Measurements from ENCODE around the gene FAM217A.

- TF ChIP-seq NR2C2 (IDR thresholded peaks at IDR 0.05; ENCODE audit: borderline replicate concordance, control insufficient read depth, insufficient read length, low read depth) = no peak
- no peak for TF ChIP-seq EZH2 (IDR thresholded peaks at IDR 0.05; ENCODE audit: borderline replicate concordance, control insufficient read depth, low read depth, low read length)
- TF ChIP-seq CTCF (IDR thresholded peaks at IDR 0.05 in 2 of 3, conservative IDR thresholded peaks at IDR 0.05 in 1 of 3; ENCODE audit: control insufficient read depth in 2 of 3, extremely low read depth in 1 of 3, insufficient read depth in 1 of 3, low read depth in 3 of 3, low read length in 3 of 3) = no peak
- no peak for TF ChIP-seq RCOR1 (conservative IDR thresholded peaks at IDR 0.05; ENCODE audit: low read depth, low read length)
- TF ChIP-seq POLR2AphosphoS5 (IDR thresholded peaks at IDR 0.05; ENCODE audit: low read length) = no peak
- TF ChIP-seq ZZZ3 (IDR thresholded peaks at IDR 0.05; ENCODE audit: control insufficient read depth, insufficient read length, low read depth) = no peak
- TF ChIP-seq EP300 (IDR thresholded peaks at IDR 0.05; ENCODE audit: borderline replicate concordance in 1 of 2, control insufficient read depth in 1 of 2, low read depth in 2 of 2, low read length in 2 of 2) = no peak
These were observed 49.1 kb upstream of the FAM217A start for GRCh38 chr6:4128072-4128471.

All from GM12878 (cell line).